ENCODE measurements around the gene CLGN. TPM values are rescaled to one million over a fixed set of nuclear protein-coding genes. Genes with fewer than 3 reads are reported as not detected.

CLGN gene
- total RNA-seq, 6 experiments from 2014 or later, result 0.55 to 8.9 (median 3.6) TPM

- H3K4me1 ChIP-seq, result no peaks in the 10 kb centered on the region
- H3K4me3 ChIP-seq, result no peak overlapping the region
- intact Hi-C loops (cut with DNase I), result no loop called here
- H3K36me3 ChIP-seq, result peaks cover 0 to 7% (median 0%) of the 10 kb centered on the region in 4 donors
- H3K27ac ChIP-seq, result no peak overlapping the region
- TF ChIP-seq POLR2A (IDR thresholded peaks at IDR 0.05), result no peak
- TF ChIP-seq, protein P1, sequence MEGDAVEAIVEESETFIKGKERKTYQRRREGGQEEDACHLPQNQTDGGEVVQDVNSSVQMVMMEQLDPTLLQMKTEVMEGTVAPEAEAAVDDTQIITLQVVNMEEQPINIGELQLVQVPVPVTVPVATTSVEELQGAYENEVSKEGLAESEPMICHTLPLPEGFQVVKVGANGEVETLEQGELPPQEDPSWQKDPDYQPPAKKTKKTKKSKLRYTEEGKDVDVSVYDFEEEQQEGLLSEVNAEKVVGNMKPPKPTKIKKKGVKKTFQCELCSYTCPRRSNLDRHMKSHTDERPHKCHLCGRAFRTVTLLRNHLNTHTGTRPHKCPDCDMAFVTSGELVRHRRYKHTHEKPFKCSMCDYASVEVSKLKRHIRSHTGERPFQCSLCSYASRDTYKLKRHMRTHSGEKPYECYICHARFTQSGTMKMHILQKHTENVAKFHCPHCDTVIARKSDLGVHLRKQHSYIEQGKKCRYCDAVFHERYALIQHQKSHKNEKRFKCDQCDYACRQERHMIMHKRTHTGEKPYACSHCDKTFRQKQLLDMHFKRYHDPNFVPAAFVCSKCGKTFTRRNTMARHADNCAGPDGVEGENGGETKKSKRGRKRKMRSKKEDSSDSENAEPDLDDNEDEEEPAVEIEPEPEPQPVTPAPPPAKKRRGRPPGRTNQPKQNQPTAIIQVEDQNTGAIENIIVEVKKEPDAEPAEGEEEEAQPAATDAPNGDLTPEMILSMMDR (IDR thresholded peaks at IDR 0.05), result no peak
- no peaks in the 10 kb centered on the region for H3K9me3 ChIP-seq
- DNase-seq, result no peak
- no peak for ATAC-seq
- no peaks in the 10 kb centered on the region for H3K27me3 ChIP-seq
These were observed 44.7 kb downstream of the CLGN start for GRCh38 chr4:140382732-140383131.

- H3K36me3 ChIP-seq, result no peaks in the 10 kb centered on the region
- DNase-seq (no peak), ATAC-seq (peak; percentile 21 to 37 (median 32))
- H3K4me3 ChIP-seq, result peak overlapping the region; percentile 88 to 97 (median 93)
- H3K27ac ChIP-seq, result peak overlapping the region; percentile 56 to 85 (median 78)
- intact Hi-C loops (cut with DNase I), result no loop called here
- H3K9me3 ChIP-seq, result no peaks in the 10 kb centered on the region
- 5% methylated on average over 8 of the region's 8 CpGs for WGBS (ENCODE audit: insufficient coverage, low coverage, low lambda C conversion rate, missing lambda C conversion rate)
- peaks cover 0 to 15% (median 3%) of the 10 kb centered on the region in 4 donors for H3K4me1 ChIP-seq
- no peaks in the 10 kb centered on the region for H3K27me3 ChIP-seq
- TF ChIP-seq, protein P1 (IDR thresholded peaks at IDR 0.05), result no peak
- no peak for TF ChIP-seq POLR2A (IDR thresholded peaks at IDR 0.05)
These were observed 53.3 kb downstream of the CLGN start for GRCh38 chr4:140374130-140374477.

- no peaks in the 10 kb centered on the region for H3K9me3 ChIP-seq
- peak; percentile 99 to 100 (median 99) for DNase-seq
- peak within 1 kb of the TSS; percentile 88 to 97 (median 93) for H3K4me3 ChIP-seq
- intact Hi-C loops (cut with DNase I), result no loop called here
- TF ChIP-seq, protein P1 (IDR thresholded peaks at IDR 0.05), result no peak
- peak; percentile 55 for TF ChIP-seq POLR2A (IDR thresholded peaks at IDR 0.05)
- no peaks in the 10 kb centered on the region for H3K36me3 ChIP-seq
- peaks cover 0 to 15% (median 3%) of the 10 kb centered on the region in 4 donors for H3K4me1 ChIP-seq
- H3K27ac ChIP-seq, result peak within 1 kb of the TSS; percentile 65 to 85 (median 78)
- H3K27me3 ChIP-seq, result no peaks in the 10 kb centered on the region
- peak; percentile 96 to 98 (median 98) for ATAC-seq
- WGBS (ENCODE audit: insufficient coverage, low coverage, low lambda C conversion rate, missing lambda C conversion rate), result 0% methylated on average over 26 of the region's 63 CpGs
These were observed 53.9 kb downstream of the CLGN start, which contains the start of gene SCOC for GRCh38 chr4:140373328-140374129. TSS of gene SCOC (plus strand) at chr4:140373646. CDS start at chr4:140379171, 5,525 bp downstream.

DNA sequence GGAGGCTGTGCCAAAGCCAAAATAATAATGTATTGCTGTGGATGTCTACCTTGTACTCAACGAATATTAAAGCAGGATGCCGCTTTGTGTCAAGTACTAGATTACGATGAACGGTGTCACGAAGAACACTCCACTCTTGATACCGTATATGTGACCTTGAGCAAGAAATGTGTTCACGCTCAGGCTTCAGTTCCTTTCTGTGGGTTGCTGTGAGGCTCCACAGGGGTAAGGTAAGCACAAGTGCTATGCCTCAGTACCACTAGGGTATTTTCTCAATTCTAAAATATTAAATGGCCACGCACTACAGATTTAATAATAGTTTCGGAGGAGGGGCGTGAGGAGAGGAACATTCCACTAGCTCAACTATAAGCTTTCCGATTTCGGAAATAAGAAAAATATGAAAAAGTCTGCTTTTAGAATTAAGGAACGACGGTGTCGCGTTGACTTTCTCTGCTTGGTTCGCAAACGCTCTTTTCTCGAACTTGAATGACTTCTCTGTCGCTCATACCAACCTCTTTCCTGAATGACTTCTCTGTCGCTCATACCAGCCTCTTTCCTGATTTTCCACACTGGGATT is 54.6 kb downstream of the CLGN start:
- Histone ChIP-seq H3K9me3 (no peaks in the 10 kb centered on the region), H3K4me1 (peaks cover 0 to 15% (median 3%) of the 10 kb centered on the region in 4 donors), H3K27me3 (no peaks in the 10 kb centered on the region), H3K27ac (peak overlapping the region; percentile 63 to 75 (median 65)), H3K36me3 (no peaks in the 10 kb centered on the region), H3K4me3 (peak overlapping the region; percentile 47 to 97 (median 93))
- WGBS (ENCODE audit: insufficient coverage, low coverage, low lambda C conversion rate, missing lambda C conversion rate), result 4% methylated on average over 21 of the region's 21 CpGs
- TF ChIP-seq POLR2A (IDR thresholded peaks at IDR 0.05), result peak; percentile 46
- TF ChIP-seq, protein P1 (IDR thresholded peaks at IDR 0.05), result peak in 1 of 4 donors; percentile 30
- DNase-seq, result no peak
- intact Hi-C loops (cut with DNase I), result no loop called here
- peak; percentile 6 to 13 (median 8) for ATAC-seq

Data from right lobe of liver (tissue), 6 donors.